ENCODE results near the gene HS3ST4. TPM values are rescaled to one million over a fixed set of nuclear protein-coding genes. Genes with fewer than 3 reads are reported as not detected.

Gene HS3ST4
- total RNA-seq, 1 donor from 2014 or later, result not detected

GRCh38 chr16:25713785-25714570, 22.2 kb downstream of the HS3ST4 start:
- Histone ChIP-seq H3K4me3 (ENCODE audit: low read depth, low read length) (no peak overlapping the region), H3K27me3 (ENCODE audit: control insufficient read depth, insufficient read depth, low read length) (no peaks in the 10 kb centered on the region), H3K36me3 (ENCODE audit: control insufficient read depth, insufficient read depth, low read length) (no peaks in the 10 kb centered on the region)
- DNase-seq (ENCODE audit: low read depth), result no peak
- TF ChIP-seq, protein P1, sequence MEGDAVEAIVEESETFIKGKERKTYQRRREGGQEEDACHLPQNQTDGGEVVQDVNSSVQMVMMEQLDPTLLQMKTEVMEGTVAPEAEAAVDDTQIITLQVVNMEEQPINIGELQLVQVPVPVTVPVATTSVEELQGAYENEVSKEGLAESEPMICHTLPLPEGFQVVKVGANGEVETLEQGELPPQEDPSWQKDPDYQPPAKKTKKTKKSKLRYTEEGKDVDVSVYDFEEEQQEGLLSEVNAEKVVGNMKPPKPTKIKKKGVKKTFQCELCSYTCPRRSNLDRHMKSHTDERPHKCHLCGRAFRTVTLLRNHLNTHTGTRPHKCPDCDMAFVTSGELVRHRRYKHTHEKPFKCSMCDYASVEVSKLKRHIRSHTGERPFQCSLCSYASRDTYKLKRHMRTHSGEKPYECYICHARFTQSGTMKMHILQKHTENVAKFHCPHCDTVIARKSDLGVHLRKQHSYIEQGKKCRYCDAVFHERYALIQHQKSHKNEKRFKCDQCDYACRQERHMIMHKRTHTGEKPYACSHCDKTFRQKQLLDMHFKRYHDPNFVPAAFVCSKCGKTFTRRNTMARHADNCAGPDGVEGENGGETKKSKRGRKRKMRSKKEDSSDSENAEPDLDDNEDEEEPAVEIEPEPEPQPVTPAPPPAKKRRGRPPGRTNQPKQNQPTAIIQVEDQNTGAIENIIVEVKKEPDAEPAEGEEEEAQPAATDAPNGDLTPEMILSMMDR (IDR thresholded peaks at IDR 0.05; ENCODE audit: insufficient read depth, low read length, severe bottlenecking), result no peak
- no peak for FAIRE-seq

GRCh38 chr16:25716186-25716585, 24.4 kb downstream of the HS3ST4 start:
- no peaks in the 10 kb centered on the region for H3K36me3 ChIP-seq (ENCODE audit: control insufficient read depth, insufficient read depth, low read length)
- TF ChIP-seq, protein P1 (IDR thresholded peaks at IDR 0.05; ENCODE audit: insufficient read depth, low read length, severe bottlenecking), result no peak
- H3K4me3 ChIP-seq (ENCODE audit: low read depth, low read length), result no peak overlapping the region
- H3K27me3 ChIP-seq (ENCODE audit: control insufficient read depth, insufficient read depth, low read length), result no peaks in the 10 kb centered on the region
- FAIRE-seq, result no peak
- DNase-seq (ENCODE audit: low read depth), result no peak

DNA sequence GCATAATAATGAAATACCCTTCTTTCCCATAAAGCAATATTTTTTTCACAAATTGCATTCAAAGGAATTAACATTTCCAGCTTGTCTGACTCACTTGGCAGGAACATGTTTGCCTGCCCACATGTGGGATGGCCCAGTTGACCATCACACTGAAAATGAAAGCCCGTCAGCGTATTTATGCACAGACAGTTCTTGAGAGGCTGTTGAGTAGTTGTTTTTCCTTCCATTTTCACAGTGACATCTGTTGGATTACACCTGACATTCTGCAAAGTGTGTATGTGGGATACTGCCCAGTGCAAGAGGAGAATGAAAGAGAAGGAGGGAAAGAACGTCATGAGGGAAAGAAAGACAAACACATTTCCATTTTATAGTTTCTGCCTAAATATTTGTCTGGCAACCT, 29.7 kb downstream of the HS3ST4 start:
- TF ChIP-seq, protein P1 (IDR thresholded peaks at IDR 0.05; ENCODE audit: insufficient read depth, low read length, severe bottlenecking), result no peak
- Histone ChIP-seq H3K27me3 (ENCODE audit: control insufficient read depth, insufficient read depth, low read length) (no peaks in the 10 kb centered on the region), H3K4me3 (ENCODE audit: low read depth, low read length) (no peak overlapping the region), H3K36me3 (ENCODE audit: control insufficient read depth, insufficient read depth, low read length) (no peaks in the 10 kb centered on the region)
- no peak for FAIRE-seq
- no peak for DNase-seq (ENCODE audit: low read depth)

DNA sequence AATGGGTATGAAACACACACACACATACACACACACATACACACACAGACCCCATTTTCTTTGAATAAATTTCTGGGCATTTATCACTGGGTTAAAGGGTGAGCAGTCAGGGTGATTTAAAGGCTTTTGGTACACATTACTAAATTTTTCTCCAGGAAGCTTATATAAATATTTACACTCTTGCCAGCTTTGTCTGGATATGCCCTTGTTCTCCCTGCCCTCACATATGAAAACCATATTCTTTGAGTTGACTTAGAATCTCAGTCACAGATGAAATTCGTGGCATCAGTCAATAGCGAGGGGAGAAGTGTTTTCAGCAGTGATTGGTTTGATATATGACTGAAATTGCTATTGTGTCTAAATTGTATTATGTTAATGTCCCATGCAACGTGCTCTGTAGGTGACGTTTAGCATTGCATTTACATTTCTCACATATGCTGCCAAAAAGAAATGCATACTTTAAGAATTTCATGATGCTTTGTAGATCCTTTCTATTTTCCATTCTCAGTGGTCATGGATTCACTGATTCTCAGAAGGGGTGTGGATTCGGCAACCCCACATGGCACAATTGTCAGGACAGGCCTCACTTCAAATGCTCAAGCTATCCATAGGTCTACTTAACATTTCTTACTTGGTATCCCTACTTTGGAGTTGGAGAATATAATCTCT, 34.8 kb downstream of the HS3ST4 start:
- FAIRE-seq, result no peak
- Histone ChIP-seq H3K4me3 (ENCODE audit: low read depth, low read length) (no peak overlapping the region), H3K27me3 (ENCODE audit: control insufficient read depth, insufficient read depth, low read length) (no peaks in the 10 kb centered on the region), H3K36me3 (ENCODE audit: control insufficient read depth, insufficient read depth, low read length) (no peaks in the 10 kb centered on the region)
- no peak for DNase-seq (ENCODE audit: low read depth)
- TF ChIP-seq, protein P1 (IDR thresholded peaks at IDR 0.05; ENCODE audit: insufficient read depth, low read length, severe bottlenecking), result no peak

- H3K36me3 ChIP-seq (ENCODE audit: control insufficient read depth, insufficient read depth, low read length), result no peaks in the 10 kb centered on the region
- H3K27me3 ChIP-seq (ENCODE audit: control insufficient read depth, insufficient read depth, low read length), result no peaks in the 10 kb centered on the region
- no peak for FAIRE-seq
- no peak overlapping the region for H3K4me3 ChIP-seq (ENCODE audit: low read depth, low read length)
- no peak for DNase-seq (ENCODE audit: low read depth)
- TF ChIP-seq, protein P1 (IDR thresholded peaks at IDR 0.05; ENCODE audit: insufficient read depth, low read length, severe bottlenecking), result no peak
Observed at GRCh38 chr16:25729188-25729915, 37.6 kb downstream of the HS3ST4 start.
